Chondrocyte (in vitro differentiated cells): ENCODE measurements around the gene IRAK2. TPM values are rescaled to one million over a fixed set of nuclear protein-coding genes. Genes with fewer than 3 reads are reported as not detected.

Experiments used
- DNase-seq: peaks from one replicate; pipeline ENCODE4 v3.0.0; 2021; ENCODE audit warnings: mixed read lengths, low spot score
- H3K27ac Mint-ChIP-seq: one replicate; pipeline ENCODE4 v1.8.0; 2021; ENCODE audit warnings: mild to moderate bottlenecking, moderate library complexity, mixed read lengths; ENCODE audit not compliant: unreplicated experiment
- H3K27me3 Mint-ChIP-seq: 2 replicates; pipeline ENCODE4 v1.8.0; 2021; ENCODE audit warnings: low read depth, mixed read lengths
- H3K36me3 Mint-ChIP-seq: 2 replicates; pipeline ENCODE4 v1.8.0; 2021; ENCODE audit warnings: low read depth, mixed read lengths
- H3K4me1 Mint-ChIP-seq: 2 replicates; pipeline ENCODE4 v1.8.0; 2021; ENCODE audit warnings: low read depth, mild to moderate bottlenecking, mixed read lengths
- H3K4me3 Mint-ChIP-seq: one replicate; pipeline ENCODE4 v1.8.0; 2021; ENCODE audit warnings: mild to moderate bottlenecking, moderate library complexity, mixed read lengths; ENCODE audit not compliant: unreplicated experiment
- H3K9me3 Mint-ChIP-seq: 2 replicates; pipeline ENCODE4 v1.8.0; 2021; ENCODE audit warnings: low read depth, mixed read lengths
- CTCF ChIP-seq: fragments of 200-600 bp; sonication (generic); IDR thresholded peaks from 2 replicates; pipeline ENCODE4 v1.5.0; 2021; ENCODE audit warnings: antibody characterized with exemption, mild to moderate bottlenecking, moderate library complexity
- total RNA-seq: library from RNA; stranded (reverse); gene quantifications from 3 replicates; pipeline ENCODE4 v1.2.1, GENCODE V29; 2021

IRAK2 gene
- total RNA-seq, 1 donor from 2014 or later = 1.6 TPM

- peaks cover 39% of the 10 kb centered on the region for H3K36me3 Mint-ChIP-seq
- H3K4me3 Mint-ChIP-seq = no peak overlapping the region
- no peaks in the 10 kb centered on the region for H3K27me3 Mint-ChIP-seq
- TF ChIP-seq CTCF = no peak
- H3K27ac Mint-ChIP-seq = no peak overlapping the region
- DNase-seq = peak; percentile 46
- no peaks in the 10 kb centered on the region for H3K9me3 Mint-ChIP-seq
- peaks cover 14% of the 10 kb centered on the region for H3K4me1 Mint-ChIP-seq
These were observed 94.3 kb downstream of the IRAK2 start for GRCh38 chr3:10259036-10259435.

GRCh38 chr3:10259798-10260197 lies 95.1 kb downstream of the IRAK2 start:
- peaks cover 13% of the 10 kb centered on the region for H3K4me1 Mint-ChIP-seq
- peaks cover 41% of the 10 kb centered on the region for H3K36me3 Mint-ChIP-seq
- no peak for TF ChIP-seq CTCF
- no peak for DNase-seq
- H3K27ac Mint-ChIP-seq = no peak overlapping the region
- H3K4me3 Mint-ChIP-seq = no peak overlapping the region
- no peaks in the 10 kb centered on the region for H3K9me3 Mint-ChIP-seq
- H3K27me3 Mint-ChIP-seq = no peaks in the 10 kb centered on the region

- Mint-ChIP-seq H3K9me3 (no peaks in the 10 kb centered on the region), H3K4me3 (no peak overlapping the region), H3K36me3 (peaks cover 41% of the 10 kb centered on the region), H3K4me1 (peaks cover 13% of the 10 kb centered on the region), H3K27ac (no peak overlapping the region), H3K27me3 (no peaks in the 10 kb centered on the region)
- no peak for TF ChIP-seq CTCF
- peak; percentile 28 for DNase-seq
These were observed 95.5 kb downstream of the IRAK2 start for GRCh38 chr3:10260211-10260701.

DNA sequence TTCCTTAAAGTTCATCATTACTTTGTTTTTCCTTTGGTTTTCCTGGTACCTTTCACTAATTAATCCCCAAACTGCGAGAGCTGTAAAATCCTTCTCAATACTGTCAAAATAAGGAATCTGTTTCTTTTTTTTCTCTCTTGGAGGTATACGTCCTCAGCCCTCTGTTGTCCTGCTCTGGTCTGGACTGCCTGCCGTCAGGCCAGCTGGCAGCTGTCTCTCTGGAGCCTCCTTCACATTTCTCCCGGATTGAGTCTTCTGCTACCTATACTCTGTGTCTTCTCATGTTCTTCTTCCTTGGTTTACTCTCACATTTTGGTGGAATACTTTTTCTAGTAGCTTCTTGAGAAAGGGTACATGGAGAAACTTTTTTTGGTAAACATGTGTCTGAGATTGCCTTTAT lies 97.3 kb downstream of the IRAK2 start:
- Mint-ChIP-seq H3K36me3 (peaks cover 37% of the 10 kb centered on the region), H3K4me3 (no peak overlapping the region), H3K9me3 (no peaks in the 10 kb centered on the region), H3K27me3 (no peaks in the 10 kb centered on the region), H3K4me1 (peaks cover 13% of the 10 kb centered on the region), H3K27ac (peak overlapping the region; percentile 46)
- no peak for DNase-seq
- TF ChIP-seq CTCF = no peak

GRCh38 chr3:10263646-10264363 lies 99.1 kb downstream of the IRAK2 start:
- Mint-ChIP-seq H3K9me3 (no peaks in the 10 kb centered on the region), H3K4me3 (no peak overlapping the region), H3K4me1 (peaks cover 19% of the 10 kb centered on the region), H3K27me3 (no peaks in the 10 kb centered on the region), H3K27ac (peak overlapping the region; percentile 46), H3K36me3 (peaks cover 37% of the 10 kb centered on the region)
- peak; percentile 71 for TF ChIP-seq CTCF
- DNase-seq = no peak
